Endothelial cell of umbilical vein (primary cell): ENCODE measurements around the gene HSPD1. TPM values are rescaled to one million over a fixed set of nuclear protein-coding genes. Genes with fewer than 3 reads are reported as not detected.

Source experiments
- BruUV-seq: library from RNA; stranded (reverse); fragments of 400-500 nt; replicated peaks from 2 replicates; lab custom pipeline; 2021; lab: Mats Ljungman, UMichigan
- CTCF ChIA-PET: fragments of 300-600, 350-600 bp; sonication (Branson Sonifier 250); formaldehyde crosslinking; loops from one replicate; lab custom pipeline; 2021; ENCODE audit warnings: antibody characterized with exemption, inconsistent platforms; lab: Charles Lee
- POLR2A ChIA-PET: fragments of 300-600, 350-600 bp; sonication (Branson Sonifier 250); formaldehyde crosslinking; loops from one replicate; lab custom pipeline; 2021; ENCODE audit warnings: antibody characterized with exemption, inconsistent platforms; lab: Charles Lee
- DNase-seq: peaks from one replicate; pipeline ENCODE4 v3.0.0-alpha.2; 2011; ENCODE audit warnings: low read depth, low spot score
- FAIRE-seq: peaks from 2 replicates; lab custom pipeline; 2011; peaks lifted over from hg19 to GRCh38; lab: Jason Lieb, UNC
- H2AFZ ChIP-seq: 2 replicates; pipeline ENCODE4 v1.6.0; 2012; ENCODE audit warnings: low read depth, low read length, control low read depth, inconsistent platforms
- H3K27ac ChIP-seq: 2 replicates; pipeline ENCODE4 v1.5.1; 2011; ENCODE audit warnings: low read depth, mild to moderate bottlenecking, control low read depth, low read length, moderate library complexity; ENCODE audit not compliant: insufficient read depth
- H3K27me3 ChIP-seq, 2 experiments: 2 replicates each; pipeline versions ENCODE4 v1.6.0 to v1.6.1; 2011; ENCODE audit warnings: low read length in 2 of 2, mixed read lengths in 1 of 2; ENCODE audit not compliant: control insufficient read depth in 2 of 2, insufficient read depth in 2 of 2
- H3K36me3 ChIP-seq, 2 experiments: 2 replicates in 1 of 2; 3 replicates in 1 of 2; pipeline ENCODE4 v1.5.1; 2011; ENCODE audit warnings: low read length in 2 of 2, mild to moderate bottlenecking in 1 of 2, moderate library complexity in 1 of 2; ENCODE audit not compliant: control insufficient read depth in 2 of 2, insufficient read depth in 2 of 2; ENCODE audit errors: extremely low read depth in 1 of 2
- H3K4me1 ChIP-seq: 3 replicates; pipeline ENCODE4 v1.5.1; 2011; ENCODE audit warnings: mild to moderate bottlenecking, low read length; ENCODE audit not compliant: control insufficient read depth, insufficient read depth; ENCODE audit errors: extremely low read depth
- H3K4me2 ChIP-seq: 2 replicates; pipeline ENCODE4 v1.6.1; 2011; ENCODE audit warnings: low read length, control low read depth, mixed read lengths; ENCODE audit not compliant: insufficient read depth
- H3K4me3 ChIP-seq, 3 experiments: fragments of 200-600 bp in 1 of 3; sonication (generic), shearing (Covaris generic) in 1 of 3; replicated peaks in 1 of 3; 2 replicates each; pipeline ENCODE4 v1.5.1; 2011 to 2016; ENCODE audit warnings: control low read depth in 3 of 3, low read length in 3 of 3, mild to moderate bottlenecking in 2 of 3, inconsistent platforms in 1 of 3, low read depth in 1 of 3, moderate library complexity in 1 of 3; ENCODE audit not compliant: insufficient read depth in 1 of 3
- H3K79me2 ChIP-seq: 2 replicates; pipeline ENCODE4 v1.6.0; 2012; ENCODE audit warnings: low read length, inconsistent platforms; ENCODE audit not compliant: control insufficient read depth, insufficient read depth
- H3K9ac ChIP-seq: replicated peaks from 2 replicates; pipeline ENCODE3; 2011; ENCODE audit warnings: low read length, control low read depth; ENCODE audit not compliant: insufficient read depth; ENCODE audit errors: extremely low read depth
- H3K9me1 ChIP-seq: replicated peaks from 3 replicates; pipeline ENCODE4 v1.6.0; 2011; ENCODE audit warnings: mild to moderate bottlenecking, low read length; ENCODE audit not compliant: control insufficient read depth, insufficient read depth; ENCODE audit errors: extremely low read depth
- H3K9me3 ChIP-seq: replicated peaks from 2 replicates; pipeline ENCODE4 v1.5.1; 2012; ENCODE audit warnings: low read length, inconsistent platforms; ENCODE audit not compliant: control insufficient read depth, insufficient read depth
- H4K20me1 ChIP-seq: replicated peaks from 2 replicates; pipeline ENCODE3; 2011; ENCODE audit warnings: mild to moderate bottlenecking, low read length; ENCODE audit not compliant: control insufficient read depth, insufficient read depth; ENCODE audit errors: extremely low read depth
- CTCF ChIP-seq, 2 donors: IDR thresholded peaks; 1 replicate in 1 of 2; 2 replicates in 1 of 2; pipeline ENCODE4 v1.5.1; 2011; ENCODE audit warnings: low read length in 2 of 2, mild to moderate bottlenecking in 2 of 2, moderate library complexity in 2 of 2, control low read depth in 1 of 2, inconsistent platforms in 1 of 2, low read depth in 1 of 2; ENCODE audit not compliant: insufficient read depth in 1 of 2; ENCODE audit errors: extremely low read depth in 1 of 2
- EZH2 ChIP-seq: IDR thresholded peaks from 2 replicates; pipeline ENCODE4 v1.6.1; 2012; ENCODE audit warnings: borderline replicate concordance, low read depth, mild to moderate bottlenecking, moderate library complexity, low read length, inconsistent platforms; ENCODE audit not compliant: severe bottlenecking
- FOS ChIP-seq: IDR thresholded peaks from 2 replicates; pipeline ENCODE4 v1.6.1; 2011; ENCODE audit warnings: mild to moderate bottlenecking, low read length, moderate library complexity, borderline replicate concordance; ENCODE audit not compliant: insufficient read depth
- GATA2 ChIP-seq: IDR thresholded peaks from 2 replicates; pipeline ENCODE4 v1.7.0; 2011; ENCODE audit warnings: low read depth, mild to moderate bottlenecking, moderate library complexity, mixed read lengths, low read length; ENCODE audit not compliant: insufficient read length, insufficient read depth
- JUN ChIP-seq: IDR thresholded peaks from 2 replicates; pipeline ENCODE4 v1.6.1; 2011; ENCODE audit warnings: borderline replicate concordance, low read depth; ENCODE audit not compliant: insufficient read length, insufficient read depth
- MAX ChIP-seq: IDR thresholded peaks from 2 replicates; pipeline ENCODE4 v1.6.1; 2011; ENCODE audit not compliant: insufficient read depth, insufficient read length
- MYC ChIP-seq: IDR thresholded peaks from one replicate; pipeline ENCODE4 v1.6.1; 2011; ENCODE audit warnings: mild to moderate bottlenecking, low read depth, low read length
- POLR2A ChIP-seq: IDR thresholded peaks from 2 replicates; pipeline ENCODE4 v1.6.1; 2012; ENCODE audit warnings: low read depth, mild to moderate bottlenecking, control low read depth, low read length
- POLR2AphosphoS5 ChIP-seq: IDR thresholded peaks from 2 replicates; pipeline ENCODE4 v1.6.1; 2012; ENCODE audit warnings: low read depth, mild to moderate bottlenecking, control low read depth, low read length, moderate library complexity; ENCODE audit not compliant: insufficient read depth
- dilution Hi-C: fragments of 300-500 bp; cut with MboI; formaldehyde crosslinking; loops from one replicate; pipeline ENCODE4 v1.15.0; 2019; ENCODE audit warnings: low sequenced_read_pairs; ENCODE audit not compliant: extremely low pct_ligation_motif_present
- intact Hi-C: fragments of 100-400 bp; cut with micrococcal nuclease; formaldehyde crosslinking; loops from one replicate; pipeline ENCODE4 v1.10.0; 2022
- polyA plus RNA-seq, 4 experiments: library from polyadenylated mRNA; depleted of rRNA in 3 of 4; stranded (reverse) in 3 of 4; unstranded in 1 of 4; fragments of >200 nt; gene quantifications; 2 replicates each; pipeline versions ENCODE4 v1.2.1 to v1.2.3, GENCODE V29; 2011 to 2012; ENCODE audit warnings: missing spikeins in 1 of 4
- total RNA-seq: library from RNA; stranded (reverse); gene quantifications from 2 replicates; pipeline ENCODE4 v1.2.3, GENCODE V29; 2021

The HSPD1 gene
- total and polyA plus RNA-seq, 2 donors (not counting 3 experiments of a cell fraction or from before 2014, with no cell fraction given), result 73.2 to 337 TPM

GRCh38 chr2:197504512-197504911 is 4.9 kb upstream of the HSPD1 start:
- no peak overlapping the region for H3K9ac ChIP-seq
- no peak for TF ChIP-seq FOS
- no peak for TF ChIP-seq EZH2
- TF ChIP-seq POLR2A, result no peak
- no peak for TF ChIP-seq CTCF (IDR thresholded peaks at IDR 0.05; ENCODE audit: extremely low read depth in 1 of 2, insufficient read depth in 1 of 2, low read depth in 1 of 2, low read length in 2 of 2)
- no peak for TF ChIP-seq GATA2
- TF ChIP-seq MYC, result no peak
- no peak for TF ChIP-seq JUN
- TF ChIP-seq POLR2AphosphoS5, result no peak
- no peak for TF ChIP-seq MAX
- H3K9me1 ChIP-seq, result no peaks in the 10 kb centered on the region
- H3K4me3 ChIP-seq, result no peak overlapping the region
- no peaks in the 10 kb centered on the region for H4K20me1 ChIP-seq
- H3K36me3 ChIP-seq, result peaks cover 2 to 4% of the 10 kb centered on the region in 2 experiments
- no TSS peak for BruUV-seq
- intact Hi-C loops (loop anchor here (5.0 kb wide), 1 partner anchor 53 kb away; no protein-coding TSS in a partner anchor), dilution Hi-C loops (no loop called here)
- ChIA-PET POLR2A (no interaction called here), CTCF (interaction anchor here (0.5 to 0.8 kb wide), 2 partner anchors 8 to 45 kb away, joined by 3 read pairs; no protein-coding TSS in a partner anchor)
- H3K27me3 ChIP-seq, result no peaks in the 10 kb centered on the region
- peak; percentile 47 for FAIRE-seq
- H3K4me2 ChIP-seq, result no peak overlapping the region
- no peak for DNase-seq
- no peak overlapping the region for H3K27ac ChIP-seq
- no peaks in the 10 kb centered on the region for H3K9me3 ChIP-seq
- H3K4me1 ChIP-seq, result peaks cover 14% of the 10 kb centered on the region
- peaks cover 29% of the 10 kb centered on the region for H3K79me2 ChIP-seq
- H2AFZ ChIP-seq, result no peak overlapping the region
